ENCODE measurements around the gene COL24A1.
"Not testable (repeated sequence)": the region's sequence is repeated elsewhere in the genome, so short reads cannot be mapped to it uniquely, and the experiment has no call there.

The COL24A1 gene

DNA sequence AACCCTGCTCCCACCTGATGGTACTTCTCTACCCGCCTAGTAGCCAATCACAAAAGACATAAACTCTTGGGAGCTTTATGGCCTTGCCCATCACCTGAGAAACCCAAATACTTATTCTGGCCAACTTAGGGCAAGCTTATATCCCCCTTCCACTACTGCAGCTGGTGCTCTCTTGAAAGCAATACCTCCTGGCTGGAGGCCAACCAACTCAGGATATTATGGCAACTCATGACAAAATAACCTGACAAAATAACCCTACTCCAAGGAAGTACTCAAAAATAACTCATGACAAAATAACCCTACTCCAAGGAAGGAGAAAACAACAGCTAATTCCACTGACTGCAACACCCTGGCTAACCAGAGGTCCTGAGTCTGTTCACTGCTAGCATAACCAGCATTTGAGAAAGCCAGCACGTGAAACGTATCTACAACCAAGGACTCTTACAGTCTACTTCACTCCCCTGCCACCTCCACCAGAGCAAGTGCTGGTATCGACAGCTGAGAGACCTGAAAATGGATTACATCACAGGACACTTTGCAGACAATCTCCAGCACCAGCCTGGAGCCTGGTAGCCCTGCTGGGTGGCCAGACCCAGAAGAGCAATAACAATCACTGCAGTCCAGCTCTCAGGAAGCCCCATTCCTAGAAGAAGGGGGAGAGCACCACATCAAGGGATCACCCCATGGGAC is 179.9 kb downstream of the COL24A1 start:
- H3K36me3 ChIP-seq (ENCODE audit: control insufficient read depth, insufficient read depth, low read length, severe bottlenecking): no peaks in the 10 kb centered on the region
- peaks cover 24% of the 10 kb centered on the region for H3K9me3 ChIP-seq (ENCODE audit: control insufficient read depth, low read length)
- no peaks in the 10 kb centered on the region for H3K27me3 ChIP-seq (replicated peaks; ENCODE audit: control insufficient read depth, insufficient read depth, low read length)
- no peak overlapping the region for H3K4me3 ChIP-seq (ENCODE audit: low read length)
- peaks cover 17% of the 10 kb centered on the region for H3K4me1 ChIP-seq (ENCODE audit: control insufficient read depth, insufficient read depth, low read length)
- no peak for DNase-seq (ENCODE audit: low read depth)
- no peak overlapping the region for H3K9ac ChIP-seq (ENCODE audit: low read length)

- Histone ChIP-seq H3K27me3 (replicated peaks; ENCODE audit: control insufficient read depth, insufficient read depth, low read length) (no peaks in the 10 kb centered on the region), H3K9ac (ENCODE audit: low read length) (no peak overlapping the region), H3K4me3 (ENCODE audit: low read length) (peak overlapping the region; percentile 46), H3K36me3 (ENCODE audit: control insufficient read depth, insufficient read depth, low read length, severe bottlenecking) (no peaks in the 10 kb centered on the region), H3K4me1 (ENCODE audit: control insufficient read depth, insufficient read depth, low read length) (peaks cover 17% of the 10 kb centered on the region), H3K9me3 (ENCODE audit: control insufficient read depth, low read length) (peaks cover 24% of the 10 kb centered on the region)
- no peak for DNase-seq (ENCODE audit: low read depth)
These were observed 180.6 kb downstream of the COL24A1 start for GRCh38 chr1:85975912-85976371.

GRCh38 chr1:85962457-85962856 is 194.1 kb downstream of the COL24A1 start:
- H3K4me3 ChIP-seq (ENCODE audit: low read length): no peak overlapping the region
- no peak overlapping the region for H3K9ac ChIP-seq (ENCODE audit: low read length)
- peaks cover 23% of the 10 kb centered on the region for H3K4me1 ChIP-seq (ENCODE audit: control insufficient read depth, insufficient read depth, low read length)
- DNase-seq (ENCODE audit: low read depth): no peak
- no peaks in the 10 kb centered on the region for H3K9me3 ChIP-seq (ENCODE audit: control insufficient read depth, low read length)
- no peaks in the 10 kb centered on the region for H3K27me3 ChIP-seq (replicated peaks; ENCODE audit: control insufficient read depth, insufficient read depth, low read length)
- H3K36me3 ChIP-seq (ENCODE audit: control insufficient read depth, insufficient read depth, low read length, severe bottlenecking): no peaks in the 10 kb centered on the region

- Histone ChIP-seq H3K27me3 (replicated peaks; ENCODE audit: control insufficient read depth, insufficient read depth, low read length) (no peaks in the 10 kb centered on the region), H3K4me3 (ENCODE audit: low read length) (no peak overlapping the region)
- no peak for DNase-seq (ENCODE audit: low read depth)
These were observed 198.8 kb downstream of the COL24A1 start for GRCh38 chr1:85957760-85958159.

DNA sequence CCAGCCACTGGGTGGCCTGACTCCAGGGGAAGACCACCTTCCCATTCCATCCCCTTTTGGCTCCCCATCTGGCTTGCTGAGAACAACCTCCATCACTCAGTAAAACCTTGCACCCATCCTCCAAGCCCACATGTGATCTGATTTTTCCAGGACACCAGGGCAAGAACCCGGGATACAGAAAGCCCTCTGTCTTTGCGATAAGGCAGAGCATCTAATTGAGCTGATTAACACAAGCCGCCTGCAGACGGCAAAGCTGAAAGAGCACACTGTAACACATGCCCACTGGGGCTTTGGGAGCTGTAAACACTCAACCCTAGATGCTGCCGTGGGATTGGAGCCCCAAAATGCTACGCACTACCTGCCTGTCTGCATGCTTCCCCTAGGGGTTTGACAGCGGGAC is 201.4 kb downstream of the COL24A1 start:
- H3K9ac ChIP-seq (ENCODE audit: low read length); H3K27me3 ChIP-seq (replicated peaks; ENCODE audit: control insufficient read depth, insufficient read depth, low read length); H3K9me3 ChIP-seq (ENCODE audit: control insufficient read depth, low read length); H3K36me3 ChIP-seq (ENCODE audit: control insufficient read depth, insufficient read depth, low read length, severe bottlenecking); H3K4me3 ChIP-seq (ENCODE audit: low read length); DNase-seq (ENCODE audit: low read depth): not testable (repeated sequence)
- peaks cover 17% of the 10 kb centered on the region for H3K4me1 ChIP-seq (ENCODE audit: control insufficient read depth, insufficient read depth, low read length)

More at GRCh38 chr1:85957760-85958159, 198.8 kb downstream of the COL24A1 start:
- H3K36me3 ChIP-seq (ENCODE audit: control insufficient read depth, insufficient read depth, low read length, severe bottlenecking): no peaks in the 10 kb centered on the region
- H3K9ac ChIP-seq (ENCODE audit: low read length): no peak overlapping the region
- H3K4me1 ChIP-seq (ENCODE audit: control insufficient read depth, insufficient read depth, low read length): peaks cover 19% of the 10 kb centered on the region
- H3K9me3 ChIP-seq (ENCODE audit: control insufficient read depth, low read length): no peaks in the 10 kb centered on the region

DNA sequence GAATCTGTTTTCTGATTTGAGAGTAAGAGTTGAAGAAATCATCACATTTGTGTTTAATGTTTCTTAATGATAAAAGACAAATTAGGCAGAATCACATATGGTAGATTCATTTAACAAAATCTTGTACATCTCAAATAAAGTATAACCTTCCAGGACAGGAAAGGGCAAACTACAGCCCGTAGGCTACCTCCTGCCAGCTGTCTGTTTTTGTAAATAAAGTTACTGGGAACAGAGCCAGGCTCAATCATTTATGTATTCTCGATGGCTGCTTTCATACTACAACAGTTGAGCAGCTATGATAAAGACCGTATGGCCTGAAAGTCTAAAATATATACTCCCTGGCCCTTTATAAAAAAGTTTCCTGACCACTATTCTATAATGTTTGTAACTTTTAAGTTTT is 204.1 kb downstream of the COL24A1 start:
- no peaks in the 10 kb centered on the region for H3K9me3 ChIP-seq (ENCODE audit: control insufficient read depth, low read length)
- no peak overlapping the region for H3K4me3 ChIP-seq (ENCODE audit: low read length)
- H3K36me3 ChIP-seq (ENCODE audit: control insufficient read depth, insufficient read depth, low read length, severe bottlenecking): no peaks in the 10 kb centered on the region
- H3K9ac ChIP-seq (ENCODE audit: low read length): no peak overlapping the region
- H3K27me3 ChIP-seq (replicated peaks; ENCODE audit: control insufficient read depth, insufficient read depth, low read length): no peaks in the 10 kb centered on the region
- peak; percentile 19 for DNase-seq (ENCODE audit: low read depth)
- no peaks in the 10 kb centered on the region for H3K4me1 ChIP-seq (ENCODE audit: control insufficient read depth, insufficient read depth, low read length)

GRCh38 chr1:85947186-85947585 is 209.4 kb downstream of the COL24A1 start:
- H3K36me3 ChIP-seq (ENCODE audit: control insufficient read depth, insufficient read depth, low read length, severe bottlenecking): no peaks in the 10 kb centered on the region
- H3K4me1 ChIP-seq (ENCODE audit: control insufficient read depth, insufficient read depth, low read length): no peaks in the 10 kb centered on the region
- H3K9me3 ChIP-seq (ENCODE audit: control insufficient read depth, low read length): no peaks in the 10 kb centered on the region
- no peak for DNase-seq (ENCODE audit: low read depth)
- H3K27me3 ChIP-seq (replicated peaks; ENCODE audit: control insufficient read depth, insufficient read depth, low read length): no peaks in the 10 kb centered on the region
- H3K9ac ChIP-seq (ENCODE audit: low read length): no peak overlapping the region
- no peak overlapping the region for H3K4me3 ChIP-seq (ENCODE audit: low read length)

- Histone ChIP-seq H3K27me3 (replicated peaks; ENCODE audit: control insufficient read depth, insufficient read depth, low read length) (no peaks in the 10 kb centered on the region), H3K36me3 (ENCODE audit: control insufficient read depth, insufficient read depth, low read length, severe bottlenecking) (no peaks in the 10 kb centered on the region), H3K4me1 (ENCODE audit: control insufficient read depth, insufficient read depth, low read length) (peaks cover 11% of the 10 kb centered on the region), H3K4me3 (ENCODE audit: low read length) (no peak overlapping the region), H3K9me3 (ENCODE audit: control insufficient read depth, low read length) (no peaks in the 10 kb centered on the region), H3K9ac (ENCODE audit: low read length) (no peak overlapping the region)
- DNase-seq (ENCODE audit: low read depth): no peak
These were observed 212.6 kb downstream of the COL24A1 start for GRCh38 chr1:85943945-85944344.

DNA sequence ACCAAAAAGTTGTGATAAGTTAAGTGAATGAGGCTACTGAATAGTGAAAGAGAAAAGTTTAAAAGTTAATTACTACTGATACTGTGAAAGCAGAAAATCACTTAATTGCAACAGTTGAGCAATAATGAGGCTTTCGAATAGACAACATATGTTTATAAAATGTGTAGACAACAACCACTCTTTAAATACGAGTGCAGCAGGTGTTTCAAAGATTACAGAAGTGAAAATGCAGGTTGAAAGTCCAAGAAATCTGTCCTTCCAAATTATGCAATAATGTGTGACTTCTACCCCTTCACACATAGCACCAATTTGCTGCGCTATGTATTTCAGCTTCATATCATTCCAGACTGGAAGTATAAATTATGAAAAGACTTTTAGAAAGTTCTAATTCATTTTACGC is 213.0 kb downstream of the COL24A1 start:
- no peak for DNase-seq (ENCODE audit: low read depth)
- Histone ChIP-seq H3K9me3 (ENCODE audit: control insufficient read depth, low read length) (no peaks in the 10 kb centered on the region), H3K4me3 (ENCODE audit: low read length) (no peak overlapping the region), H3K27me3 (replicated peaks; ENCODE audit: control insufficient read depth, insufficient read depth, low read length) (no peaks in the 10 kb centered on the region), H3K4me1 (ENCODE audit: control insufficient read depth, insufficient read depth, low read length) (peaks cover 11% of the 10 kb centered on the region), H3K9ac (ENCODE audit: low read length) (no peak overlapping the region), H3K36me3 (ENCODE audit: control insufficient read depth, insufficient read depth, low read length, severe bottlenecking) (no peaks in the 10 kb centered on the region)

- no peaks in the 10 kb centered on the region for H3K36me3 ChIP-seq (ENCODE audit: control insufficient read depth, insufficient read depth, low read length, severe bottlenecking)
- peak; percentile 82 for DNase-seq (ENCODE audit: low read depth)
- peaks cover 24% of the 10 kb centered on the region for H3K4me1 ChIP-seq (ENCODE audit: control insufficient read depth, insufficient read depth, low read length)
- no peaks in the 10 kb centered on the region for H3K9me3 ChIP-seq (ENCODE audit: control insufficient read depth, low read length)
- no peak overlapping the region for H3K9ac ChIP-seq (ENCODE audit: low read length)
- H3K27me3 ChIP-seq (replicated peaks; ENCODE audit: control insufficient read depth, insufficient read depth, low read length): no peaks in the 10 kb centered on the region
- no peak overlapping the region for H3K4me3 ChIP-seq (ENCODE audit: low read length)
These were observed 215.8 kb downstream of the COL24A1 start for GRCh38 chr1:85940656-85941306.

DNA sequence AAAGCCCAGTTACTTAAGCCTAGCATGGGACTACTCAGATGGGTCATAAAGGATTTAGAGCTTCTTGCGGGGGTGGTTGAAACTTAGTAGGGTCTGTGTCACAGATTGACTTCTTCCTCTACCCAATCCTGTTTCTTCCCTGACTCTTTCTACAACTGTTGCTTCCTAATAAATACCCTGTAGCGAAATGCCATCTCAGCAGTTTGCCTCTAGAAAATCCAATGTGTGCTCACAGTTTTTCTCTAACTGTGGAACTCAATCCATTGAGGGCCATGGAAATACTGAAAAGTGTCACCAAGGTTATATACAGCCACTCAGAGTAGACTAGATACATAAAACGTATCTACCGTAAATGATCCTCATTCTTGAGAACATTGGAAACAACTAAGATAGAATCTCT is 217.7 kb downstream of the COL24A1 start:
- no peak overlapping the region for H3K4me3 ChIP-seq (ENCODE audit: low read length)
- H3K27me3 ChIP-seq (replicated peaks; ENCODE audit: control insufficient read depth, insufficient read depth, low read length): no peaks in the 10 kb centered on the region
- no peaks in the 10 kb centered on the region for H3K36me3 ChIP-seq (ENCODE audit: control insufficient read depth, insufficient read depth, low read length, severe bottlenecking)
- H3K9me3 ChIP-seq (ENCODE audit: control insufficient read depth, low read length): no peaks in the 10 kb centered on the region
- H3K4me1 ChIP-seq (ENCODE audit: control insufficient read depth, insufficient read depth, low read length): peaks cover 44% of the 10 kb centered on the region
- DNase-seq (ENCODE audit: low read depth): no peak
- H3K9ac ChIP-seq (ENCODE audit: low read length): no peak overlapping the region
